DMS53 treated with DMSO at 0.1 percent for 48 hours (cell line): ENCODE results near the gene RAPGEF2.
"Not testable (repeated sequence)": the region's sequence is repeated elsewhere in the genome, so short reads cannot be mapped to it uniquely, and the experiment has no call there.

Experiments used
- DNase-seq: peaks from one replicate; lab custom pipeline; 2025; ENCODE audit not compliant: unreplicated experiment; lab: John Stamatoyannopoulos, UW

RAPGEF2 gene

GRCh38 chr4:159298502-159298901 lies 195.6 kb downstream of the RAPGEF2 start:
- DNase-seq, result peak; percentile 40

GRCh38 chr4:159303435-159303834 lies 200.6 kb downstream of the RAPGEF2 start:
- no peak for DNase-seq

- no peak for DNase-seq
These were observed 202.2 kb downstream of the RAPGEF2 start for GRCh38 chr4:159305129-159305528.

GRCh38 chr4:159307929-159308328 lies 205.1 kb downstream of the RAPGEF2 start:
- no peak for DNase-seq

- DNase-seq, result no peak
These were observed 205.9 kb downstream of the RAPGEF2 start for GRCh38 chr4:159308566-159309340.

- DNase-seq, result no peak
These were observed 209.4 kb downstream of the RAPGEF2 start for GRCh38 chr4:159312236-159312635.

DNA sequence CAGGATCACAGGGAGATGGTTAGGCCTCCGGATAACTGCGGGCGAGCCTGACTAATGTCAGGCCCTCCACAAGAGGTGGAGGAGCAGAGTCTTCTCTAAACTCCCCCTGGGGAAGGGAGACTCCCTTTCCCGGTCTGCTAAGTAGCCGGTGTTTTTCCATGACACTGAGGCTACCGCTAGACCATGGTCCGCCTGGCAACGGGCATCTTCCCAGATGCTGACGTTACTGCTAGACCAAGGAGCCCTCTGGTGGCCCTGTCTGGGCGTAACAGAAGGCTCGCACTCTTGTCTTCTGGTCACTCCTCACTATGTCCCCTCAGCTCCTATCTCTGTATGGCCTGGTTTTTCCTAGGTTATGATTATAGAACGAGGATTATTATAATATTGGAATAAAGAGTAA lies 213.0 kb downstream of the RAPGEF2 start:
- DNase-seq, result not testable (repeated sequence)

- no peak for DNase-seq
These were observed 214.3 kb downstream of the RAPGEF2 start for GRCh38 chr4:159317203-159317602.

DNA sequence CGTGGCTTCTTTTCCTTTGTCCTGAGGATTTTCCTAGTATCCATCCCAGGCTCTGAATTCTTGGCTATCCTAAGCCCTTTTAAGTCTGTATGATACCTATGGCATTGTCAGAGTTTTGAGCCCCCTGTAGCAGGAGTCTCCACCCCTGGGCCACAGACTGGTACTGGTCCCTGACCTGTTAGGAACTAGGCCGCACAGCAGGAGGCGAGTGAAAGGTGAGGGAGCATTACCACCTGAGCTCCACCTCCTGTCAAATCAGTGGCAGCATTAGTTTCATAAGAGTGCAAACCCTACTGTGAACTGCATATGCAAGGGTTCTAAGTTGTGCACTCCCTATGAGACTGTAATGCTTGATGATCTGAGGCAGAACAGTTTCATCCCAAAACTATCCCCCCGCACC lies 216.1 kb downstream of the RAPGEF2 start:
- DNase-seq, result no peak

DNA sequence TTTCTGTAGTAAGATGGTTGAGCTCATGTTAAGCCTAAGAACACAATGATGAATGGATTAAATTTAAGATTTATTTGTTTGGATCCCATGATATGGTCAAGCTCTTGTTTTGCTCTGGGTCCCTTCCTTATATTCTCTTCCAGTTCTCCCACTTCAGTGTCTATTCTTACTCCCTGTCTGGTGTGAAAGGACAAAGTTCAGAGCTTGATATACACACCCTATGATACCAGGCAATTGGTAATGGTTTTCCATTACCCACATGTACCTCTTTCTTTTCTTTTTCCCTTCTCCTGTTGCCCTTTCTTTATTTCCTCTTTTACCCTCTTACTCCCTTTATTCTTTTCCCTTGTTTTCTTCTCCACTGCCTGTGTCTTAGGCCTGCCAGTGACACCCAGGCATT lies 223.6 kb downstream of the RAPGEF2 start:
- no peak for DNase-seq

- DNase-seq, result no peak
These were observed 225.9 kb downstream of the RAPGEF2 start for GRCh38 chr4:159328766-159329165.

- DNase-seq, result no peak
These were observed 231.6 kb downstream of the RAPGEF2 start for GRCh38 chr4:159334461-159334860.

GRCh38 chr4:159337041-159337440 lies 234.2 kb downstream of the RAPGEF2 start:
- DNase-seq, result no peak

DNA sequence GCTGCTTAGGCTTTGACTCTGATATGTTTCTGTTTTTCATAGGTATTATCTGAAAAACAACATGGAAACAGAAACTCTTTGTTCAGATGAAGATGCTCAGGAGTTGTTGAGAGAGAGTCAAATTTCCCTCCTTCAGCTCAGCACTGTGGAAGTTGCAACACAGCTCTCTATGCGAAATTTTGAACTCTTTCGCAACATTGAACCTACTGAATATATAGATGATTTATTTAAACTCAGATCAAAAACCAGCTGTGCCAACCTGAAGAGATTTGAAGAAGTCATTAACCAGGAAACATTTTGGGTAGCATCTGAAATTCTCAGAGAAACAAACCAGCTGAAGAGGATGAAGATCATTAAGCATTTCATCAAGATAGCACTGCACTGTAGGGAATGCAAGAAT lies 238.6 kb downstream of the RAPGEF2 start:
- no peak for DNase-seq

DNA sequence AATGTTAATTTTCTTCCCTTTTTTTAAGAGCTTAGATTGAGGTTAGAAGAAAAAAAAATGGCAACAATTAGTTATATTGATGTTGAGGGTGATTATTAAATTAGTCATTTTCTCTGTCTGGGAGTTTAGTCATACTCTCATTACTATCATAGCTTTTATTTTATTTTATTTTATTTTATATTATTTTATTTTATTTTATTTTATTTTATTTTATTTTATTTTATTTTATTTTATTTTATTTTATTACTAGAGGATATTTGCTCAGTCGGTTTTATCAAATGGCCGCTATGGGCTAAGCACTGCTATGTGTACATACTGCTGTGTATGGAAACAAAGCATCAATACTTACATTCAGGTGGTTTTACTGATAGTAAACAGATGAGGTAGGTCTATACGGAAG lies 239.5 kb downstream of the RAPGEF2 start:
- no peak for DNase-seq

GRCh38 chr4:159343116-159343515 lies 240.2 kb downstream of the RAPGEF2 start:
- DNase-seq, result no peak

- DNase-seq, result no peak
These were observed 242.0 kb downstream of the RAPGEF2 start for GRCh38 chr4:159344877-159345276.

GRCh38 chr4:159346681-159347080 lies 243.8 kb downstream of the RAPGEF2 start:
- no peak for DNase-seq

- DNase-seq, result no peak
These were observed 244.9 kb downstream of the RAPGEF2 start for GRCh38 chr4:159347813-159348212.

DNA sequence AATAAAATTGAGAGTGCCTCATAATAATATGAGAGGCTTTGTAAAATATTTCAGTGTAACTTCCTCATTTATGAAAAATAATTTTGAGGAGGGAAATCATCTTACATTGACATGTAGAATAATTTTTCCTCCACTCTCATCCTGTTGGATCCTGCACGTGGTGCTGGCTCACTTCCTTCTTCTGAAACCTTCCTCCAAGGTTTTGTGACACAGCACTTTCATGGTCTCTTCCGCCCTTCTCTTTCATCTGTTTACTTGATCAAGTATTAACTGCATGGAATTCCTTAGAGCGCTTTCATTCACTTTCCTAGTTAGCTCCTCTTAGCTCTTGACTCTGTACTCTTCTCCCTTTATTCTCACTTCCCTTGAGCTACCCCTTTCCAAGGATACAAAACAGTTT lies 246.5 kb downstream of the RAPGEF2 start:
- no peak for DNase-seq

DNA sequence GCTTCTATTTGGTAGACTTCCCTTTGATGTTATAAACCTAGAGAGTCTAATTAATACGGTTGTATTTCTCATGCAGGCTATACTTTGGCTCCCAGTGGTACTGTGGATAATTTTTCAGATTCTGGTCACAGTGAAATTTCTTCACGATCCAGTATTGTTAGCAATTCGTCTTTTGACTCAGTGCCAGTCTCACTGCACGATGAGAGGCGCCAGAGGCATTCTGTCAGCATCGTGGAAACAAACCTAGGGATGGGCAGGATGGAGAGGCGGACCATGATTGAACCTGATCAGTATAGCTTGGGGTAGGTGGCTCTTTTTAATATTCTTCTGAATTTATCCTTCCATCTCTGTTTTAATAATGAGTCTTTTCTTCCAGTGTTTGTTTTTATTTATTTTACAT lies 249.7 kb downstream of the RAPGEF2 start:
- DNase-seq, result no peak

DNA sequence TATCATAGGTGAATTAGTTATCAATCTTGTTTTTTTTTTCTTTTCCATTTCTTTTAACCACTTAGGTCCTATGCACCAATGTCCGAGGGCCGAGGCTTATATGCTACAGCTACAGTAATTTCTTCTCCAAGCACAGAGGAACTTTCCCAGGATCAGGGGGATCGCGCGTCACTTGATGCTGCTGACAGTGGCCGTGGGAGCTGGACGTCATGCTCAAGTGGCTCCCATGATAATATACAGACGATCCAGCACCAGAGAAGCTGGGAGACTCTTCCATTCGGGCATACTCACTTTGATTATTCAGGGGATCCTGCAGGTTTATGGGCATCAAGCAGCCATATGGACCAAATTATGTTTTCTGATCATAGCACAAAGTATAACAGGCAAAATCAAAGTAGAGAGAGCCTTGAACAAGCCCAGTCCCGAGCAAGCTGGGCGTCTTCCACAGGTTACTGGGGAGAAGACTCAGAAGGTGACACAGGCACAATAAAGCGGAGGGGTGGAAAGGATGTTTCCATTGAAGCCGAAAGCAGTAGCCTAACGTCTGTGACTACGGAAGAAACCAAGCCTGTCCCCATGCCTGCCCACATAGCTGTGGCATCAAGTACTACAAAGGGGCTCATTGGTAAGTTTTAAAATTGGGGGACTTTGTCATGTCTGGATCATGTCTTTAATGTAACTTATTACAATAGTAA lies 250.7 kb downstream of the RAPGEF2 start:
- DNase-seq, result no peak

GRCh38 chr4:159355466-159355865 lies 252.6 kb downstream of the RAPGEF2 start:
- DNase-seq, result no peak
